Stimulated activated CD8-positive, alpha-beta memory T cell treated with anti-CD3 and anti-CD28 coated beads, Interleukin-7, amount 100 ng/mL, for 48 hours (primary cell): ENCODE data around the gene TUT1.
"Not testable (repeated sequence)": the region's sequence is repeated elsewhere in the genome, so short reads cannot be mapped to it uniquely, and the experiment has no call there.

ENCODE experiments used
- DNase-seq, 2 donors: peaks; one replicate each; pipeline ENCODE4 v3.0.0-alpha.2; 2020; ENCODE audit warnings: low read depth in 1 of 2; ENCODE audit errors: extremely low read depth in 1 of 2

Gene TUT1

DNA sequence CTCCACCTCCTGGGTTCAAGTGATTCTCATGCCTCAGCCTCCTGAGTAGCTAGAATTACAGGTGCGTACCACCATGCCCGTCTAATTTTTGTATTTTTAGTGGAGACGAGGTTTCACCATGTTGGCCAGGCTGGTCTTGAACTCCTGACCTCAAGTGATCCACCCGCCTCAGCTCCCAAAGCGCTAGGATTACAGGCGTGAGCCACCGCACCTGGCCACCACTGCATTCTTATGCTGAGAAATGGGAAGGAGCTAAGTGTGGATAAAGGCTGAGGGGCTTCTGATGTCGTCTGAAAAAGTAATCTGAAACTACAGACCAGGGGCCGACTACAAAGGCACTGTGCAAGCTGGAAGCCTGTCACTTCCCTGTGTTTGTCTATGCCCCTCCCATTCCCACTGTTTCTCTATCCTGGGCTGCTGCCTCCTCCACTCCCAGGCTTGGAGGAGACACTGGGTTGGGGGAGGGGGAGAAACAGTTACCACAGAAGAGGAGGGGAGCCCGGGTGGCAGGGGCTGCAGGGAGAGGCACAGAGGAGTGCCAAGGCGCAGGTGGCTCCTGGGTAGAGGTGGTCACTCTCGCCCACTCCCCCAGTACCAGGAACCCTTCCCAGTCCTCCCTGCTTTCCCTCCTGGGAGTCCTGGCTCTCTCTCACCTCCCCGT is 13.3 kb upstream of the TUT1 start:
- no peak for DNase-seq

DNA sequence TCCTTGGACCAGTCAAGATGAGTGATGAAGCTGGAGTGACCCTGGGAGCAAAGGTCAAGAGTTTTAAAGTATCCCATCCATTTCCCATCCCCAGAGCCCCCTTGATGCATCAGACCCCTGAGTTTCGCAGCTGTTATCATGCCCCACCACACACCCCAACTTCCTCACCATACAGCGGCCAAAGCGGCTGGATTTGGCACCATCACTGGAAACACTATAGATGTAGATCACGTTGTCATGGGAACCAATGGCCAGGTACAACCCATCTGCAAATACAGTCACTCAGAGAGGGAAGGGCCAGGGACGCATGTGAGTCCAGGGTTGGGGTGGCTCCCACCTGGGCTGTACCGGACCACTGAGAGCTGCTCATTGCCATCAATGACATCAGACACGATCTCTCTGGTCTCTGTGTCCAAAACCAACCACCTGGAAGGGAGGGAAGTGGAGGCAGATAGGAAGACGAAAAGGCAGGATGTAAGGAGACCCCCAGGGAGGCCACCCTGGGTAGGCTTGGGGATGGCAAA is 12.5 kb upstream of the TUT1 start:
- DNase-seq, result no peak

DNA sequence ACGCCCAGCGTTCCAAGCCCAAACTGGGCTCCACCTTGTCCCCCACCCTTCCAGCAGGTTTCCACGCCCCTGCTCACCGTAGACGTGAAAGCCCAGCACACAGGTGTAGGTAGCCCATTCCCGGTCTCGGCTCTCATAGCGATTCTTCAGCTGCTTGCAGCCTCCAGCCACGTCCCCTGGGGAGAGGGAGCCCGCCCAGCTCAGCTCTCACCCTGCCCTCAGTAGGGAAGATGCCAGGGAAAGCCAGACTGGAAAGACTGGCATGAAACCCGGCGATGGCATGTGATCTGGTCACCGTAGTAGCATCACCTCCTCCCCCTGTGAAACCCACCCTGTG is 11.7 kb upstream of the TUT1 start:
- DNase-seq, result no peak

DNA sequence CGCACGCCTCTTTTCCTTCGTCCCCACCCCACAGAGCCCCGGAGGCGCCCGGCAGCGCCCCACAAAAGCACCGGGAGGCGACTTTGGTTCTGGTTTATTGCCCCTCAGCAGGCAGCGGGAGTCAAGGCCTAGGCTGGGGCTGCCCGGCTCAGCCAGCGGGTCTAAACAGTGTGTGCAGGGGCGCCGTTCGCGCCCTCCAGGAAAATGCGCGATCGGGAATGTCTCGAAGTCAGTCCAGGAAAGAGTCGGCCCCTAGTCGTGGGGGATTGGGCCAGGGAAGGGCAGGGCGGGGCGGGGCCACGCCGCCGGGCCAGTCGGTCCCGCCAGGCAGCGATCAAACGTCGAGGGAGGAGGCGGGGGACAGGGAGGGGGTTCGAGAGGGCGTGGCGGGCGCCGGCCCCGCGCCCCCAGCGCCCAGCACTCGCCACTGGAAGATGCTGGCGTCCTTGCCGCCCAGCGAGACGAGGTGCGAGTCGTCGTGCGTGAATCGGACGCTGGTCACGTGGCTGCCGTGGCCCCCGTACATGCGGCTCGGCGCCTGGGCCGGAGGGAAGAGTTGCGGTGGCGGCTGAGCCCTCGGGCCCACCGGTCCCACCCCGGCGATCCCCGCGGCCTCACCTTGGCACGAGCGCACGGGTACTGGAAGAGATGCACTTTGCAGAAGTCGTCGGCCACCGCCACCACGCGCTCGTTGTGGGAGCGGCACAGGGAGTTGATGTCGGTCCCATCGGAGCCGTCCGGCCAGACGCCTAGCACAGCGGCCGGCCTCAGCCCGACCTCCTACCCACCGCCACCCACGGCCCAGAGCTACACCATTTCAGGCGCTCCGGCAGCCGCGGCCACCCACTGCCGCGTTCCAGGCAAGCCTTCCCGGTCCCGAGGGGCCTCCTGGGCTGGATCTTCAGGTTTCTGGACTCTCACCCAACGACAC is 11.1 kb upstream of the TUT1 start:
- no peak for DNase-seq

DNA sequence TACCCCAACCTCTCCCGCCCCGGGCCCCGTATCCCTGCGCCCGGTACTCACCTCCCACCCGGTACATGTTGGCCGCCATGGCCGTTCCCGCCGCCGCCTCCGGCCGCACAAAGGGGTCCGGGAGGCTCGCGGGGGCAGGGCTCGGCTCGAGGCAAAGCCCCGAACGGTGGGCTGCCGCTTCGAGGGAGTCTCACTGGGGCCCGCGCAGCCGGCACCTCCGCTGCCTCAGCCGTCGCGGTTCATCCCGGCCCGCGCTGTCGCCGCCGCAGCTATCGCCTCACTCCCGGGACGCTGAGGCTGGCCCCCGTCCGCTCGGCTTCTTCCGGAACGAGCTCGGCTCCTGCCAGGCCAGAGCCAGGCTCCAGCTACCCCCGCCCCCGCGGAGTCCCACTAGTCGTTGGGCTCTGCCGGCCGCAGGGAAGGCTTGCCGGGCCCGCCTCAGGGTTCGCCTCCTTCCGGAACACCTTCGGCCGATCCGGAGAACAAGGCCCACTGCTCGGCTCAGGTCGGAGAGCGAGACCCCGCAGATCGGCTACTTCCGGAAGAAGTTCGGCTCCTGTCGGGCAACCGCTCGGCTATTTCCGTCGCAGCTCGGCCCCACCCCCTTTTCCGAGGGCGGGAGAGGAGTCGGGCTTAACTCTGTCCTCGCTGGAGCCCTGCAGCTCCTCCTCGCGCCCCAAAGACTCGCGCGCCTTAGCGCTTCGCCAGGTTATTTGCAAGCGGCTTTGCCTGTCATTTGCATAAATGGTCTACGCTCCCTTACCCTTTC is 10.2 kb upstream of the TUT1 start, which contains the start of gene MTA2:
TSS of gene MTA2 (minus strand) at position 494 of the 769 bp plus-strand sequence. CDS start at position 79, 415 bp downstream.
- DNase-seq, result peak; percentile 99

DNA sequence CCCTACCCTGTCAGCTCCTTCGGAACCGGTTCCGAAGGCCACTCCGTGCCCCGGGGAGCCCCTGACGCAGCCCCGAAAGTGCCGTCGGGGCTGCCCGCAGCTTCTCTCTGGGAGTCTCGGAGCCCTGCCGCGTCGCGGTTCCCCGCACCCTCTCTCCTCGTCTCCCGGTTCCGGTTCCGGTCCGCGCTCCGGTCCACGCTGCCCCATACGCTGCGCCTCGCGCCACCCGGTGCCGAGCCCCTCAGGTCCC is 9.7 kb upstream of the TUT1 start:
- DNase-seq, result no peak

DNA sequence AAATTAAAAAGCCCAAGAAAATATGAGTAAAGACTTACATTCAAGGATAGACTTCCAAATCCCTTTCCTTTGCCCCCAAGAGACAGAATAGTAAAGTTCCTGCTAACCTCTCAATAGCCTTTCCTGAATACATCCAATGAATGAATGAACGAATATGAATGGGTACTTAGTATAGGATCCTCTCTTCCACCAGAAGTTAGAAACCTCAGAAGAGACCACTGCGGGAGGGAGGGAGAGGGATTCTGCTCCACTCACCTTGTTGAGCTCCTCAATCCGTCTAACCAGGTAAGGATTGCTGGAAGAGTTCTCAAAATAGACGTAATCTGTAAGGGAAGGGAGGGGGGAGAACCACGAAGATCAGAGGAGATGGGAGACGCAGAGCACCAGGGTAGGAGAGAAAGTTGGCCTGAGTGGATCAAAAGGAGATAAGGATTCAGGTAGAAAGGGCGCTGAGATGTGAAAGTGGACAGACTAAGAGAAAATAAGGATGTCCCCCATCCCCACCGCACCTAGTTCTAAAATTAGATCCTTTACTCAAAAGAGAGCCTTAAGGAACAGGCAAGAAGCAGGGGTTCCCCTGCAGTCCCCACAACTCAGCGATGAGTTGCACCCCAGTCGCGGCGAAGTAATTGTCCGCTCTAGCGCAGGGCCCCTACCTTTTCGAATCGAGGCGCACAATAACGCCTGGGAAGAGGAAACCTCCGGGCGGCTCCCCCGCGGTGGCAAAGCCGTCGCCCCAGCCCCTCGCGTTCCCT is 9.2 kb upstream of the TUT1 start:
- DNase-seq, result no peak

DNA sequence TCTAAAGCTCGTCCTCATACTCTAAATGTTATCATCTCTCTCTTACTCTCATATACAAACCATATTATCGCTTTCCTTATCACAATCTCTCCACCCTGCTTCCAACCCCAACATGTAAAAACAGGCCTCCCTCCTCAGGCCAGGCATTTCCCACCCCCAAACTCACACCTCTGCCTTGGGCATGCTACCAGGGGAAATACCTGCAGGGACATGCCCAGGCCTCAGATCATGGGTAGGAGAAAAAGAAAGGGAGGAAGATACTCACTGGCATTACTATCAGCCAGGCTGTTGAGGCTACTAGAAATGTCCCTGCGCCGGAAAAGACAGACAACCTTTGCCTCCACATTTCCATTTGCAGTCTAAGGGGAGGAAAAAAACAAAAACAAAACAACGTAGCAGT is 8.6 kb upstream of the TUT1 start:
- no peak for DNase-seq

DNA sequence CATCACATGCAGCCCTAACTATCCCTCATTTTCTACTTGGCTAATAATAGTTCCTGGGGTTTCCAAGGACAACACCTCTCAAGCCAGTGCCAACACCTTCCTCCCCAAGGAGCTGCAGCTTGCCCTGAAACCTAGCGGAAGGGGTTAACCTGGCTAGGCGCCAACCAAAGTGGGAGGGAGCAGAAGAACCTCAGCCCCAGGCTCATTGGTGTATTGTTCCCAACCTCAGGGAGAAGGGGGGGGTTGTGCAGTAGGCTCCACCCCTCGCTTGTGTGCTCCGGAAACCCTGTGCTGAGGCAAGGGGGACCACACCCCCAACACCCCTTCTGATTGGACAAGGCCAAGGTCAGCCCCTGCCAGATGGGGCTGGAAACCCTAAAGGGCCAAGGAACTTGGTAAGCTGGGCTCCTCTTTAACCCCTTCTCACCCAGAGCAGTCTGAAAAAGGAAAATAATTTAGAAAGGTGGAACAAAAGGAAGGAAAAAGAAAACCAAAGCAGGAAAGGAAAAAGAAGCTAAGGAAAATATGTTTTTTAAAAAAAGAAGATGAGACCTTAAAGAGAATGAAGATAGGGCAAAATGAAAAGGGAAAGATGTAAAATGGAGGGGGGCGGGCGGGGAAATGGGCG is 7.9 kb upstream of the TUT1 start:
- peak; percentile 91 to 98 for DNase-seq

DNA sequence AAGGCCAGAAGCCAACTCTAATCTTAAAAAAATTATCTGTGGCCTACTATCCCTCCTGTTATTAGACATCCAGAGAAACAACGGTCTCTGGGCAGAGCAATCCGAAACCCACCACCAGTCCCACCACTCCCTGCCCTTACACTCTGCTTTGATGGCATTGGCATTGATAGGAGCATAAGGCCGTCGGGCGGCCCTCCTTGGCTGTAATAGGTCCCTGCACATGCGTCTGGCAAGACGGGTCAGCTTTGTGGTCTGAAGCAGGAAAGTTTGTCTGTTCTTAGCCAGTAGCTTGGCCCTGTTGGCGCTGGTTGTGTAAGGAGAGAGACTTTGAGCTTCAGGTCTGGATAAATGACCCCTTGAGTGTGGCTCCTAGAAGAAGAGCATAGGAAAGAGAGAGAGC is 3.8 kb upstream of the TUT1 start:
- no peak for DNase-seq

DNA sequence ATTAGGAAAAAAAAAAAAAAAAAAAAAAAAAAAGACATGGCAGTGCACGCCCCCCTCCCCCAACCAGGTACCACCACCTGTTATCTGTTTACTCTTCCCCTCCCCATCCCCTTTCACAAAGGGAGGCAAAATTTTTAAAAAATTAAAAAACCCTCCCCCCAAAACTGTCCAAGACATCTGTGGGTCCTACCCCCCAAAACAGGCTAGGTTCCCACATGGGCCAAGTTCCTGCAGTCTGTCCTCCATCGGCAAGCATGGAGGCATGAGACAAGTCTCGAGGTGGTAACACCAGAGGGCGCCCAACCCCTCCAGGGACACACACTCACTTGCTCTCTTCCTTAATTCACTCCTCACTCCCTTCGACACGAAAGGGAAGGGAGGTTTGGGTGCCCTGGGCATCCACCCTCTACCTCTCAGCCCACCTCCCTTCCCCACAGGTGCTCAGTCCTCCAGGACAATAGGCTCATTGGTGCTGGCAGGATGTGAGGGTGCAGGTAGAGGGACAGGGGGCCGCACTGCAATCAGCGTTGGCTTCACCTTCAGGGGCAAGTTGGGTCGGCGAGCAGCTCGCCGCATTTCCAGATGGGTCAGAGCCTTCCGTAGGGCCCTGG is 2.2 kb upstream of the TUT1 start:
- peak in 1 of 2 donors; percentile 68 for DNase-seq

DNA sequence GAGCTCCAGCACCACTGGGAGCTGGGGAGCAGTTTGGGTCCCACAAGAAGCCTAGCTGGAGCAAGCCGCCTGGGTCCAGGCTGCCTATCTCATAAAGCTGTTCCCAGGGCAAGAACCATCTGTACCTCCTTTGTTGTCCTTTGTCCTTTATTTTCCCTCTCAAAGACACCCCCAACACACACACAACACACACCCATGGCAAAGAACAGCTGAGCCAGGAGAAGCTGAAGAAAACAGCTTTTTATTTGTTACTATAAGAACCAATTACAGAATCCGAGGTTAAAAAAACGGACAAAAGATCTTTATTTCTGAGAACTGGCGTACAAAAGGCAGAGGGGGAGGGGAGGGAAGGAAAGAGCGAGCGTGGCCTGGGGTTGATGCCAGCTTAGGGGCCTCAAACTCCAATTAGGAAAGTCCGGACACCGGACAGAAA is 1.7 kb upstream of the TUT1 start:
- DNase-seq, result no peak

DNA sequence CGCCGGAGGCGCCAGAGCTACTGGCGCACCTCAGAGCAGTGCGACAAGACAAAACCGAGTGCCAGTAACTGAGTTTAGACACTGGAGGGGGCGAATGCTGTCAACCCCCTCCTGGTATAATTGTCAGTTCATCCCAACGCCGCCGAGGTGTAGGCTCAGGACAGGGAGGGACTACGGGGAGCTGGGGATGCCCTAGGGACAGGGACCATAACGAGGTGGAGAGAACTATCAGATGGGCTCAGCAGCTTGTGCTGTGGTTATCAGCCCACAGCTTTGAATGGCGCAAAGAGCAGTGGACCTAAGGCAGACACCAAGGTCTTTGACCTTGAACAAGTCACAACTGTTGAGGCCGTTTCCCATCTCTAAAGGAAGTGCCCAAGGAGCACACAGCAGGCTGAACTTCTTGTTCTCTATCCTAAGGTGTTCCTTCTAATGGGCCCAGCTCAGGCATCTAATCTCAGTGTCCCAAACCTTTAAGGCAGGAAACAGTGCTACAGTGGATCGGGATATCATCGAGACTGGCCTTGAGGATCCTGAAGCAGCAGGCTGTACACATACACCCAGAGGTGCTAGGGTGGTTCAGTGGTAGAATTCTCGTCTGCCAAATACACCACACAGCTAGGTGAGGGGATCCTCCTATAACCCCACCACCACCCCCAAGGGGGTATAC is 958 bp upstream of the TUT1 start:
- DNase-seq, result no peak

DNA sequence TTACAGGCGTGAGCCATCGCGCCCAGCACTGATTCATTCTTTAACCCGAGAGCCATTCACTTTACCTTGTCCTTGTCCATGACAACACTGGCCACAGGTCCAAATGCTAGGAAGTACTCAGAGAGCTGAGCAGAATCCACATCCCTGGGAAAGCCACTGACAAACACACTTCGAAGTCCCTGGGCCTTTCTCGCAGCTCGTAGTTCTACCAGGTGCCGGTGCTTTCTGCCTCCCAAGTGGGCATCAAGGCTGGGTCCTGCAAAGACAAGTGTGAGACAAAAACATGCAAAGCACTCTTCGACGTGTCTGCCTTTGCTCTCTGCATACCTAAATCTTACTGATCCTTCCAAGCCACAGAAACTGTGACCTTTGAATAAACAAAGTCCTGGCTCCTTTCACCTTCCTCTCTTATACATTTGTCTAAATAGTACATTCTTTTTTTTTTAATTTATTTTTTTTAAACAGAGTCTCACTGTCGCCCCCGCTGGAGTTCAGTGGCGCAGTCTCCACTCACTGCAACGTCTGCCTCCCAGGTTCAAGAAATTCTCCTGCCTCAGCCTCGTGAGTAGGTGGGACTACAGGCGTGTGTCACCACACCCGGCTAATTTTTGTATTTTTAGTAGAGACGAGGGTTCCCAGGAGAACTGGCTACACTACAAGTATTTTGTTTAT is 2.2 kb downstream of the TUT1 start:
- DNase-seq, result no peak

DNA sequence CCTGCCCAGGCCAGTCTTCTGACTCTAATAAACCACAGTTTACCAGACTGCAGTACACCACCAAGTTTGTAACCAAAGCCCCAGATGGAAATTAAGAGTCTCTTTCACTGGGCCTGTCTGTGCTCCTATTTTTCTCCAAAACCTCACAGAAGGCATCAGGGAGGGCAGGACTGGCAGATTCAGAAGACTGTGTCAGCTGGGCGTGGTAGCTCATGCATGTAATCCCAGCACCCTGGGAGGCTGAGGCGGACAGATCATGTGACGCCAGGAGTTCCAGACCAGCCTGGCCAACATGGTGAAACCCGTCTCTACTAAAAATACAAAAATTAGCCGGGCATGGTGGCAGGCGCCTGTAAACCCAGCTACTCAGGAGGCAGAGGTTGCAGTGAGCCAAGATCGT is 6.0 kb downstream of the TUT1 start:
- DNase-seq, result not testable (repeated sequence)

DNA sequence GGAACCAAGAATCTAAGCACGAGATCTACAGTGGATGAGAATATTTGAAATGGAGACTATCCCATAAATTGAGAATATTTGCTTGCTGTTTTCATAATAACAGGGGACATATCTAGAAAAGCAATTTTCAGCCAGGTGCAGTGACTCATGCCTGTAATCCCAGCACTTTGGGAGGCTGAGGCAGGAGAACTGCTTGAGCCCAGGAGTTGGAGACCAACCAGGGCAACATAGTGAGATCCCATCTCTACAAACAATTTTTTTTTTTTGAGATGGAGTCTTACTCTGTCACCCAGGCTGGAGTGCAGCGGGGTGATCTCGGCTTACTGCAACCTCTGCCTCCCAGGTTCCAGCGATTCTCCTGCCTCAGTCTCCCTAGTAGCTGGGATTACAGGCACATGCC is 9.6 kb downstream of the TUT1 start:
- not testable (repeated sequence) for DNase-seq

DNA sequence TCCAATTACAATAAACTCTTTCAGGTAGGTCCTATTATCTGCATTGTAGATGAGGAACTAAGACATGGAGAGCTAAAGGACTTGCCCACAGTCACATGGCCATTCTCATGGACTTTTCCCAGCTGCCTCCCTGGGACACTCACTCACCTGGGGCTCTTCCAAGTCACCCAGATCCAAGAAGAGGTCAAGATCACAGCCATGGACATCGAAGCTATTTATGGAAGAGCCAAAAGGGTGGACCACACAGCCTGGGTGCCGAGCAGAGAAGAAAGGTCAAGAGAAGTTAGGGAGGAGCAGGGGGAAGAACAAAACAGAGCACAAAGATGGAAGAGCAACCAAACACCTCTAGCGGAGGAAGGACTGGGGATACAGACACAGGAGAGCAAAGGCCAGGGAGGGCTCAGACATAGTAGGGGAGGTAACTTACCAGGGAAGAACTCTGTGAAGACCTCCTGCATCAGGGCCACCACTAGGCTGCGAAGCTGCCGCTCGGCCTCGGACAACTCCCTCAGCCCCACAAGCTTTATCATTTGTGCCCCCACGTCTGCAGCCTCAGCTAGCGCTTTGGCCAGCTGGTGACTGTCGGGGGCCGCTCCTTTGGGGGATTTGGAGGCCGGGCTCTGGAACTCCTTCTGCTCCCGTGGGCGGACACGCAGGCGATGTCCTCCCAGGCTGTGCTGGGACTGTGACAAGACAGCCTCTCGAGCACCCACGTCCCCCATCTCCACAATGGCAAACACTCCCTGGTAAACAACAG is 10.2 kb downstream of the TUT1 start:
- no peak for DNase-seq

DNA sequence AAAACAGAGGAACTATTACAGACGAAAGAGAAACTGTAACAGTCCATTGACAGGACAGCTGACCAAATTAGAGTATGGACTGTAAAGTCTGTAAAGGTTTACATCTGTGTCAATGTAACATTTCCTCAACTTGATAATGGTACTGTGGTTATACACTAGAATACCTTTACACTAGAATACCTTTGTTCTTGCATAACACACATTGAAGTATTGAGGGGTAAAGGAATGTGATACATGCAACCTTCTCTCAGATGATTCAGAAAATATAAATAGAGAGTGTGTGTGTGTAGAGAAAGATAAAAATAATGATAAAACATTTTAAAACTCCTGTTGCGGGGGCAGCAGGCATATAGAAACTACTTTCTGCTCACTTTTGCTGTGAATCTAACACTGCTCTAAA is 12.1 kb downstream of the TUT1 start:
- DNase-seq, result no peak
